Stimulated activated CD4-positive, alpha-beta T cell treated with anti-CD3 and anti-CD28 coated beads, Interleukin-4, amount 100 ng/mL, for 4 hours (primary cell): ENCODE measurements around the gene INS.
"Not testable (repeated sequence)": the region's sequence is repeated elsewhere in the genome, so short reads cannot be mapped to it uniquely, and the experiment has no call there.

Experiments used
- DNase-seq, 2 experiments: peaks; one replicate each; pipeline ENCODE4 v3.0.0-alpha.2; 2020

The INS gene

DNA sequence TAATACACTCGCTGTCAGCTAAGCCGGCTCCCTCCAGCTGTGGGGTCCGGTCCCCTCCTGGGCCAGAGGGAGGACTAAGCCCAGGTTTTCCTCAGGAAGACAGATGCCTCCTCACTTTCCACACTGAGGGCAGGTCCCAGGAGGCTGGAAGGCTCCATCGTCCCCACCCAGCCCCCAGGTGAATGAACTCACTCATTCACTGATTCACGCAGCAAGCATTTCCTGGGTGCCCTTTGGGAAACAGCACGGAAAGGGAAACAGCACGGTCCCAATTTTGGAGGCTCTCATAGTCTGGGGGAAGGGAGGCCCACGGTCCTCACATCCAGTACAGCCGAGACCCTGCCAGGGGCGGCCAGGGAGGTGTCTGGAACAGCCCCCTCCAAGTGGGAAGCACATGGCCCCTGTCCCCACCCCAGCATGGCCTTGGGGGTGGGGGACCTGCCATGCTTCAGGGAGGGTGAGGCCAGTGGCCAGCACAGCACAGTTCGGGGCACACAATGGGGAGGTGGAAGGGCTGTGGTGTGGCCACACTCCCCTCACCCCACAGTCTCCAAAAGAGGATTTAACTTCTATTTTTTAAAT, 19.9 kb upstream of the INS start:
- DNase-seq, result no peak

DNA sequence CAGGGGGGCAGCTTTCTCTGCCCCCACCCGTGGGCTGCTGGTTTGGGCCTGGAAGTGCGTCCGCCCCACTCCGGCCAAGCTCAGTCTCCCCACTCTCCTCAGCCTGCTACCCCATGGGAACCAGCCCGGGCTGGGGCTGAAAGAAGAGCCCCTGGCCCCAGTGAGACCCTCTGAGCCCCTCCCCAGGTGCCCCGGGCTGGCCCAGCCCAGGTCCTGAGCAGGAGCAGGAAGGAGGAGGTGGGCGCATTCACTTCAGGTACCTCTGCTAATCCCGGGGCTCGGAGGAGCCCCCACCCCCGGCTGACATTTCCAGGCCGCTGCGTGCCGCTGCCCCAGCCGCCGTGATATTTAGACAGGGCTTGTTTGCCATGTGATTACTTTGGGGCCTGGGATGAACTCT, 19.3 kb upstream of the INS start:
- no peak for DNase-seq

DNA sequence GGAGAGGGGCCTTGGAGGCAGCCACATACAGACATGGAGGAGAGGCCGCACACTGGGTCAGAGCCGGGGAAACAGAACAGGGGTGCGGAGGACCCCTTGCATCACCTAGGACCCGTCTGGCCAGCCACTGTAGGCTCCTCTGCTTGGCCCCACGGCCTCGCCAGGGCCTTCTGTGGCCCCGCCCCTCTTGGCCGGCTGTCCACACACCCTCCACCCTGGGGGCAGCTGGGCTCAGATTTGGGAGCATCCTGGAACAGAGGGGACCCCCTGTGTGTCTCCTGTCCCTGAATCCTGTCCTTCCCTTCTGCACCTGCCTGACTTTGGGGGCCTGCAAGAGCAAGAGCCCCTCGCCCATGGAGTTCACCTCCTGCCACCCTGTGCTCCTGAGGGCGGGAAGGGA, 18.5 kb upstream of the INS start:
- DNase-seq, result no peak

DNA sequence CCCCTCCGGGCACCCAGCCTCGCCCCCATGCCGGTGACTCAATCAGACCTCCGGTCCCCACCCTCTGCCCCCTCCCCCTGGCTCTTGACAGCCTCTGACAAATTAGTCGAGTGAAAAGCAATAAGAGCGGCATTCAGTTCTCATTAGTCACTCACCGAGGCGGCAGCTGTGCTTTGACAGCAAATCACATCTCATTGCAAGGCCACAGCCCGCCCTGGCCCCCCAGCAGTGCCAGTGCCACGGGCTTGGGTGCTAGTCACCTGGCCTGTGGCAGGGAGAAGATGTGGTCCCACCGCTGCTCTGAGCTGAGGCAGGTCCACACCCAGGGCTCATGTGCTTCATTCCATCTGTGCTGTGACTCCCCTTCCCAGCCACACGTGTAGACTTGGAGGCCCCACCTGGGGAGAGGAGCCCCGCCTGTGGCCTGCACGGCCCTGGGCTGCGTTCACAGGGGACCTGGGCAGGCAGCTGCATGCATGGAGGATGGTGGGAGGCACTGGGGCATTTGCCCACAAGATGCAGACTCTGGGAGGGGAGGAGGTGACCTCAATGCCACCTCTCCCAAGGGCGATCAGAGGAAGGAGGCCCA, 18.0 kb upstream of the INS start:
- no peak for DNase-seq

DNA sequence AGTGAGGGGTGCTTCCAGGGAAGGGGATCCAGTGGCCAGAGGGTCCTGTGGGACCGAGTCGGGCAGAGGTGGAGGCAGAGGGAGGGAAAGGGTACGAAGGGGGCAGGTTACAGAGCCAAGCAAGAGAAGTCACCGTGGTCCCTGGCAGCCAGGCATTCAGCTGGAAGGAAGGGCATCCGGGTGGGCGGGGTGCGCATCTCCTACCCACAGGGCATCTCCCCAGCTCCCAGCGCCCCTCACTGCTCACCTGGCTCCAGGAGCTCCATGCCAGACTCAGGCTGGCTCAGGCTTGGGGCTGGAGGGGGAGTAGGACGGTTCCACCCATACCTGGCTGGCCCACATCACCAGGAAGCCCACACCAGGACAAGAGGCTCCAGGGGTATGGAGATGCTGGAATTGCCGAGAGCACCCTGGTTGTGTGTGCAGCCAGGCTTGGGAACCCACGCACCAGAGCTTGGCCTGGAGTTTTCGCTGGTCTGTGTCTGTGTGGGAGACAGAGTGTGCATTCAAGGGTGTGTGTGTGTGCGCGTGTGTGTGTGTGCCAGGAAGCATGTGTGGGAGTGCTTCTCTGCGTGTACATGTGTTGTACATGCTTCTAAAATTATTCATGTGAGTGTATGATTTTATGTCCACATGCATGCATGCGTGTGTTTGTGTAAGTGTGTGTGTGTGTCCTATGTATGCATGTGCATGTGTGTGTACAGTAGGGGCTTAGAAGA, 17.2 kb upstream of the INS start:
- not testable (repeated sequence) for DNase-seq

DNA sequence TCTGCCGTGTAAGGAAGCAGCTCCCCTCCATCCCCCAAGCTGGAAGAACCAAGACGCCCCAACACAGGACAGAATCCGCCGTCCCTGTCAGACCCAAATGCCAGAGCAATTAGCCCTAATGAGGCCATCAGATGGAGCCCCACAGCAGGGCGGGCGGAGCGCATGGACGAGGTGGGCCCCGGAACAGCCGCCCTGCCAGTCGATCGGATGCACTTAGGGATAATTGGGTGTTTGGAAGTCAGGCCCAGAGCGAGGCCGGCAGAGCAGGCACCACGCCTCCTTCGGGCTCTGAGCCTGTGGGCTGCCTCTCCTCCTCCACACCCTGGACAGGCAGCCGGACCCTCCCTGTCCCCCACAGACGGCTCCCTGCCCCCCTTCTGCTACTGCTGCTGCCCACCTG, 16.1 kb upstream of the INS start:
- no peak for DNase-seq

DNA sequence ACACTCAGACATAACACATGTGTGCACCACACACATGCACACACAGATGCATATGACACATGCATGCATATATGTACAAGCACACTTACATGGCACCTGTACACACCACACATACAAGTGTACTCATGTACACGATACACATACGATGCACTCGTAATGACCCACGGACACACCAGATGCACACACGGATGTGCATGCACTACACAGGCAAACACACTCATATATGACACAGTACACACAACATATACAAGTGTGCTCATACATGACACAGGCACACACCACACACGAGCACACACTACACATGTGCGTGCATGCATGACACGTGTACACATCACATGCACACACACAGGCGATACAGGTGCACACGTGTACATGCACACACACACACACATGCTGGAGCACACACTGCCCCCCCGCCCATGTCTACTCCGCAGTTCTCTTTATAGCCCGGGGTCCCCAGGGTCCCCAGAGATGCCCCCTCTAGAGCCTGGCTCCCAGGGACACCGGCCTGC, 15.4 kb upstream of the INS start:
- DNase-seq, result no peak

DNA sequence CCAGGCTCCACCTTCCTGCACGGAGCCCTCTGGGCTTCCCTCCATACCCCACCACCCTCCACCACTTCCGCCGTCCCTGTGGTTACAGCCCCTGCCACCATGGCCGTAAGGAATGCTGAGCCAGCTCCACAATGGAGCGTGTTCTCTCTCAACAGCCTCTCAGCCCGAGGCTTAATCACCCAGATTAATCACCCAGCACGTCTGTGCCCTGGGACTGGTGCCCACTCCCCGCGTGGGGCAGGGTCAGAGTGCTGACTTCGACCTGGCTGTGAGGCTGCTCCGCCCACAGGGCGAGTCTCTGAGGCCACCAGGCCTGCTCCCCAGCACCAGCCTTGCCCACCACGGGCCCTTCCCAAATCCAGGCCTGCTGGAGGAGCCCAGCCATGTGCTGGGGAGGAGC, 14.7 kb upstream of the INS start:
- no peak for DNase-seq

DNA sequence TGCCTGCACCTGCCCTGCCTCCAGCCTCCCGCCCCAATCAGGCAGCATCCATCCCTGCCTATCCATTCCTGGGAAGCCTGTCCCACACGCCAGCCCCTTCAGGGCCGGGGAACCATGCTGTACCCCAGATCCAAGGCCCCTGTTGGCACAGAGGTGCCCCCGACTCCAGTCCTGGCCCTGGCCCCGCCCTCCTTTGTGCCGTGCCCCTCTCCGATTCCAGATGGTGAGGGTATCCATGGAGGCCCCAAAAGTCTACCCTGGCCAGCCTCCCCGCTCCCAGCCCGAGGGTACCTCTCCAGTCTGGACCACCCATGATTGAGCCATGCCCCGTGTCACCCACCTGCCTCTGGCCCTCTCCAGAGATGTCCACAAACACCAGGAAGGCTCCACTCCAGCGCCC, 13.4 kb upstream of the INS start:
- DNase-seq, result no peak

DNA sequence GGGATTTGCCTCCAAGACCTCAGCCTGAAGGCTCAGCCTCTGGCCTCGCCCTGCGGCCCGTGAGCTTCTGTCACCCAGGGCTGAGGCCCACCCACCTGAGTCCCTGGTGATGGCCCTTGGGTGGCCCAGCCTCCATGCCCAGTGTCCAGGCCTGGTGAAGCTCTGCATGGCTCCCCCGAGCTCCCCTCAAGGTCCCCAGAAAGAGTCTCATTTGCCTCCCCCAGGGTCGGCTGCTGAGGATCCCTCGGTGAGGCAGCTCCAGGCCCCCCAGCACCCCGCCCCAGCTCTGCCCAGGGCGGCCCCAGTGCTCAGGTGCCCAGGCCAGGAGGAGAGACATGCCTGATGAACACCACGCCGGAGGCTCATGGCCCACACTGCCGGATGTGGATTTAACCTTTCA, 12.8 kb upstream of the INS start:
- no peak for DNase-seq

DNA sequence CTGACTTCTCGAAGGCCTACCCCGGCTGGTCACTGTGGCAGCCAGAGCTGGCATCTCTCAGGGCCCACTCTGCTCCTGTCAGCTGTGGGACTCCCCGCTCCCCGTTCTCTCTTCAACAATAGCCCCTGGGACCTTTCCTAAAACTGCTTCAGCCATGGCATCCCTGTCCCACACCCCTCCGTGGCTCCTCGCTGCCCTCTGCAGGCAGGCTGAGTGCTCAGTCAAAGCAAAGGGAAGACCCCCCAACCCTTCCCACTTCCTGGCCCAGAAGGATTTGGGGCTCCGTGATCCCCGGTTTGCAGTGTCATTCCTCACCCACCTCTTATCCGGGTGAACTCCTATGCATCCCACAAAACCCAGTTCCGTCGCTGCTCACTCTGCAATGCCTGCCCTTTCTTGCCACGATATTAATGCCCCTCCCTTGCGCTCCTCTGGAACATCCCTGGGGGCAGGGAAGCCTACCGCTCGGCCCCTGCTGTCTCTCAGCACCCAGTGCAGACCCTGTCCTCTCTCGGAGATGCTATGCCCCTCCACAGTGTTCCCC, 12.2 kb upstream of the INS start:
- no peak for DNase-seq

DNA sequence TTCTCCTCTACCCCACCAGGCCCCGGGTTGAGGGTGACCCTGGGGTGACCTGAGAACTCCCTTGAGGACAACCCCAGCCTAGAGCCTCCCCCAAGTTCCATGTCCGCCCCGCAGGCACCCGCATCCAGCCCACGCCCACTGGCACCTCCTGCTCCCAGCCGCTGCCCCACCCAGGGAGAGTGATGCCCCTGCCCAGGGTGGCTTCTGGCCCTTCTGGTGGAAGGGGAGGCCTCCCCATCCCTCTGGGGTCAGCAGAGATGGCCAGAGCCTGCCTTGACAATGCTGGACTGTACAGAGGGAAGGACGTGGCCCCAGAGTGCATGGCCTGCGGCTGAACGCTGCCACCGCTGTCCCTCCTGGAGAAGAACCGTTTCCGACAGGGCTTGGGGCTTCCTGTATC, 11.7 kb upstream of the INS start:
- DNase-seq, result no peak

DNA sequence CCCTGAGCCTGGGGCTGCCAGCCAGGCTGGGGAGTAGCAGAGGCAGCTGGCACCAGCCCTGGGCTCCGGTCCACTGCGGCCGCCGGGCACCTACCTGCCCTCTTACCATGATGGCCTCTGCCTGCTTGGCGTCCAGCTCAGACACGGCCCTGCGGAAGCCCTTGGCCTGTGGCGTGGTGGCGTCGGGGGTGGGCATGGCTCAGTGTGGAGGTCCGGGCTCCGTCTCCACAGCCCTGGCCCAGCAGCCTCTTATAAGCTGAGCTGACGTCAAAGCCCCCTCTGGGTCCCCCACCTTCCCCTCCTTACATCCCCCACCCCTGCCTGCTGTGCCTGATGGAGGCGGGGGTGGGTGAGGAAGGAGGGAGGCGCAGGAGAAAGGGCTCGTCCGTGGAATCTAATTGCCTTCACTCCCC, 10.6 kb upstream of the INS start, which contains the start of gene TH:
TH (minus strand) TSS at position 225 of the 413 bp plus-strand sequence; CDS start at position 196, 29 bp downstream.
- DNase-seq, result no peak

DNA sequence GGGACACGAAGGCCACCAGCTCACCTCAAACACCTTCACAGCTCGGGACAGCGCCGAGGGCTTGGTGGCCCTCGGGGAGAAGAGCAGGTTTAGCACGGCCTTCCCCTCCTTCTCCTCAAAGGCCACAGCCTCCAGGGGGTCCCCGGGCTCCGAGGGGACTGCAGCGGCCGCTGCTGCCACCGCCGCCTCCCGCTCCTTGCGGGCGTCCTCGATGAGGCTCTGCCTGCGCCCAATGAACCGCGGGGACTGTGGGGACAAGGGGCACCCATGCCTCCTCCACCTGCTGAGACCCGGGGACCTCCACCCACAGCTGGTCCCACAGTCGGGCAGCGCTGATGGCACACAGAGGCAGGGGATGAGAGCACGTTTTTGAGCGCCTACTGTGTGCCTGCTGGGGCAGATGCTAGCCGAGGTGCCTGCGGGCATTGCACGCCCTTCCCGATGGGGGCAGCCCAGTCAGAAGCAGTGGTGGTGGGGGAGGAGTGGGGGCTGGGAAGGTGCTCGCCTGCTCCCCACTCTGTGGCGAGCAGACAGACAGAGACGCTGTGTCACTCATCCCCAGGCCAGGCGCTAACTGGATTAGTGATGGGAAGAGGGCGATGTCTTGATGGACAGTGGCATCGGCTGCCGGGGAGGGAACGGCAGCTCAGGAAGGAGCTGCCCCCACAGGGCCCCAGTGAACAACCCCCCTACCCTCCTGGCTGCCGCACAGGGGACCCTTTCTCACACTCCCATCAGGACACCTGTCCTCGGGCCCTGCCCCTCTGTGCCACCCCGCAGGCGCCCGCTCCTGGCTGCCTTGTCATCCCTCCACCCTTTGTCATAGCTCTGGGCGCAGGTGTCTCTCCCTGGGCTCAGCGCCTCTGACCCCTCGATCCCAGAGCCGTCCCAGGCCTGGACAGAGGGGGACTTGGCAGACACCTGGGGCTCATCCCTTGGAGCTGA, 8.9 kb upstream of the INS start:
- no peak for DNase-seq

DNA sequence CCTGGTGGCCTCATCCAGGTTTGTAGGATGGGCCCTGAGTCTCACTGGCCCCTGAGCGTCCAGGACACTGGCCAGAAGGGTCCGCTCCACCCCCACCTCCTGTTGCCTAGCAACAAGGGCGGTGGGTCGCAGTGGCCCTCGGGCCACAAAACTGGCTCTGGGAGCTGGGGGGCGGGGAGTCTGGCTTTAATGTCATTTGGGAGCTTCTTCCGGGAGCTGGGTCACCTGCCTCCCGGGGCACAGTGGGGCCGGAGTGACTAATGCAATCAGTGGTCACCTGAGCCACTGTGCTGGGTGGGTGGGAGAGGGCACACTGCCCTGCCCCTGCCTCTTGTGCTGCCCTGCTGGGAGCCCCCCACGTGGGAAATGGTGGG, 8.0 kb upstream of the INS start:
- DNase-seq, result no peak

DNA sequence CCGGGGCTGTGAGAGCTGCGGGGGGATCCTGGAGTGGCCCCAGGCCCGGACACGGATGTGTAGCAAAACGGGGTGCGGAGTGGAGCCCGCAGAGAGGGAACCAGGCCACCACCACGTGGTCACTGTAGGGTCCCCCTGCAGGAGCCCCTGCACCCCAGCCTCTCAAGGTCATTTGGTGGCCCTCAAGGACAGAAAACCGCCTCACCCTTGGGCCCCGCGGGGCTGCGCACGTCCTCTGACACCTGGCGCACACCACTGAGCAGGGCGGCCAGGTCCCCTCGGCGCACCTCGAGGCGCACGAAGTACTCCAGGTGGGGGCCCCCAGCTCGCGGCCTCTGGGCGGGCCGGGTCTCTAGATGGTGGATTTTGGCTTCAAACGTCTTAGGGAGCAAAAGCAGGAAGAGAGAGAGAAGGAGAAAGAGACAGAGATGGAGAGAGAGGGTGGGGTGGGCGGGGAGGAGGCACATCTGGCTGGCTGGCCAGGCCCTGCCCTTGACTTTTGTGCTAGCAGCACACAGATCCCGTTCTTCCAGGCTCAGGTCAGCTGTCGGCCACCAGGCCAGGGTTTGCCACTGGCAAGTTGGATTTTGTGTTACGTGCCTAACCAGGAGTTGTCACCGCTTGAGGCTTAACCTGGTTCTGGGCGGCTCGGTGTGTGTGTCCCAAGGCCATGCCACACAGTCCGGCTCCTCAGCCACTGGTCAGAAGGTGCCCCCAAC, 7.4 kb upstream of the INS start:
- DNase-seq, result no peak

DNA sequence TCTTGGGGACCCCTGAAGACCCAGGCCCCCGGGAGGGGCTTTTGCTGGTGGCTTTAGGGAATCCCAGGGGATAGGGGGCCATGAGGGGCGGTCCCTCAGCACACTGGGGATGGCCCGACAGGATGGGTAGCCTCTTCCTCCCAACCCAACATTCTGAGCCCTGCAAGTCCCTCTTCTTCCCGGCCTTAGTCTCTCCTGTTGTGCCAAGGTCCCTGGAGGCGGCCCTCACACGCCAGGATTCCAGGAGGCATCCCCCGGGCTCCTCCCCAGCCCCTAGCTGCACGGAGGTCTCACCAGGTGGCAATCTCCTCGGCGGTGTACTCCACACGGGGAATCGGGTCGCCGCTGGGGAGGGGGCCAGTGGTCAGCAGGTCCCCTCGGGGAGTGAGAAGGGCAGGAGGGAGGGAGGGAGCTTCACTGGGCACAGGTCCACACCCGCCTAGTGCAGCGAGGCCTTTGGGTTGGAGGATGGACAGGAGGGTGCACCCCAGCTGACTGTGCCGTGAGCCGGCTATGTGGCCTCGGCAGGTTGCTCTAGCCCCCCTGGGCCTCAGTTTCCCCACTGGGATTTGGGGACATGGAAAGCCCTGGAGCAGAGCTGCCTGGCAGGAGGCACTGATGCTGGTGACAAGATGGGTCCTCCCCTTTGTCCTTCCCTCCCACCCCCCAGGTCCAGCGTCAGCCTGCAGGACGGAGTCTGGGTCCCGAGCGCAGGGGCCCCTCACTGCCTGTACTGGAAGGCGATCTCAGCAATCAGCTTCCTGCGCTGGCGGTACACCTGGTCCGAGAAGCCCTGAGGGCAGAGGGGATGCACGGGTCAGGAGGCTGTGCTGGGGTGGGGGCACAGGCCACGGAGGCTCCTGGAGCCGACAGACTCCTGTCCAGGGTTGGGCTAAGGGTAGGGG, 6.4 kb upstream of the INS start:
- DNase-seq, result no peak

DNA sequence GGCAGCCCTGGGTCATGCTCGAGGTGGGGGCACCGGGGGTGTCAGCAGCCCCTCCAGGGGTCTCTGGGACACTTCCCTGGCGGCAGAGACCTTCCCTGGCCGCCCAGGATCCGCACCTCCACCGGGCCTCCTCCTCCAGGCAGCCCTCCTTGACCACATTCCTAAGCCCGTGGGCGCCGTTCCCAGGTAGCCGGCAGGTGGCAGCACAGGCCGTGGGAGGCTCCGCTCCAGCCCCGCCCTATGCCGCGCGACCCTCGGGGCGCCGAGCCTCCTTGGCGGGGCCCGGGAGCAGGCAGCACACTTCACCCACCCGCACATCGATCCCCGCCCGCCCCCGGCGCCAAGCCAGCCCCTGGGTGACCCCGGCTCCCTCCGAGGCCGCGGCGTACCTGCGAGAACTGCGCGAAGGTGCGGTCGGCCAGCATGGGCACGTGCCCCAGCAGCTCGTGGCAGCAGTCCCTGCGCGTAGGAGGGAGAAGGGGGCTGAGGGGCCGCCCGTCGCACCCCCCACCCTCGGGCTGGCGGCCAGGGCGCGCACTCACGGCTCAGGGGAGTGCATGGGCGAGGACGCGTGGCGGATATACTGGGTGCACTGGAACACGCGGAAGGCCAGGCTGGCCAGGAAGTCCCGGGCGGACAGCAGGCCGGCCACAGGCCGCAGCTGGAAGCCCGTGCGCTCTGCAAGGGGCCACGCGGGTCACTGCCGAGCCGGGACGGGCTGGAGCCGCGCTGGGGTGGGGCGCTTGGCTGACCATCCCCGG, 5.3 kb upstream of the INS start:
- DNase-seq, result peak in 1 of 2 experiments; percentile 54

DNA sequence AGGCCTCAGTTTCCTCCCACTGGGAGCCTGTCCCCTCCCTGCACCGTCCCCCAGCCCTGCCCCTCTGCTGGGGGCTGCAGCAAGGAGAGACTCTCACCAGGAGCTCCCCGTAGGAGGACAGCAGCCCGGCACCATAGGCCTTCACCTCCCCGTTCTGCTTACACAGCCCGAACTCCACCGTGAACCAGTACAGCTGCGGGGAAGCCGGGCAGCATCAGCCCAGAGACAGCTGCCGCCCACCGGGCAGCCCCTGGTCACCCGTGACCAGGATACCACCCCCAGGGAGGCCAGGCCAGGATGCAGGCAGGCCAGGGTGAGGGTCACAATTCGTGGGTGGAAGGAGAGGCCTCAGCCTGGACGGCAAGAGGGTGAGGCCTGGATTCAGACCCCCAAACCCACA, 4.6 kb upstream of the INS start:
- no peak for DNase-seq

DNA sequence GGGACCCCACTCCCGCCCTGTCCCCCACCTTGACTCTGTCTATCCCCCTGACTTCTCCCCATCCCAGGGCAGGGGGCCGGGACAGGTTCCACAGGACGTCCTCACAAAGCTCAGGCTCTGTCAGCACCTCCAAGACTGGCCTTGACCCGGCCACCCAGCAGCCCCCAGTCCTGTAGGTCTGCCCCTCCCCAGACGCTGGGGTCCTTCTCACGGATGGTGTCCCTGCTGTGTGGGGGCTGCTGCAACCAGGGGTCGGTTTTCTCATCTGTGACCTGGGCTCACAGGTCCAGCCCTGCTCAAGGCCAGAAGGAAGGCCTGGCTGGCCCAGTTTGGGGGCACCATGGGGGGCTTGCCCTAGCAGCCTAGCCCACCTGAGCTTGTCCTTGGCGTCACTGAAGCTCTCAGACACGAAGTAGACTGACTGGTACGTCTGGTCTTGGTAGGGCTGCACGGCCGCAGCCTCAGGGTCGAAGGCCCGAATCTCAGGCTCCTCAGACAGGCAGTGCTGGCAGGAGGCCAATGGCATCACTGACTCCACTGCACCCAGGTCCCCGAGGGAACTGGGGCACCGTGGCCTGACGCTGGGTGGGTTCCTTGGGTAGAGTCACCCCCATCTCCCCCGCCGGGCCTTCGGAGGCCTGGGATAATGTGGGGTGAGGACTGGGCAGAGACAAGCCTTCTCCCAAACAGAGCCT, 4.0 kb upstream of the INS start:
- DNase-seq, result no peak
